Fibroblast of skin of scalp (primary cell): ENCODE measurements around the gene RBMS2. TPM values are rescaled to one million over a fixed set of nuclear protein-coding genes. Genes with fewer than 3 reads are reported as not detected.
"Not testable (repeated sequence)": the region's sequence is repeated elsewhere in the genome, so short reads cannot be mapped to it uniquely, and the experiment has no call there.

Experiments used
- DNase-seq: peaks from one replicate; pipeline ENCODE4 v3.0.0-alpha.2; 2013
- polyA plus RNA-seq, 2 experiments: library from polyadenylated mRNA; unstranded; fragments of 120-200 nt; gene quantifications; one replicate each; pipeline ENCODE4 v1.2.1, GENCODE V29; 2013; ENCODE audit not compliant: insufficient read length in 2 of 2

Gene RBMS2, protein sequence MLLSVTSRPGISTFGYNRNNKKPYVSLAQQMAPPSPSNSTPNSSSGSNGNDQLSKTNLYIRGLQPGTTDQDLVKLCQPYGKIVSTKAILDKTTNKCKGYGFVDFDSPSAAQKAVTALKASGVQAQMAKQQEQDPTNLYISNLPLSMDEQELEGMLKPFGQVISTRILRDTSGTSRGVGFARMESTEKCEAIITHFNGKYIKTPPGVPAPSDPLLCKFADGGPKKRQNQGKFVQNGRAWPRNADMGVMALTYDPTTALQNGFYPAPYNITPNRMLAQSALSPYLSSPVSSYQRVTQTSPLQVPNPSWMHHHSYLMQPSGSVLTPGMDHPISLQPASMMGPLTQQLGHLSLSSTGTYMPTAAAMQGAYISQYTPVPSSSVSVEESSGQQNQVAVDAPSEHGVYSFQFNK
- 44.7 TPM for polyA plus RNA-seq (2013, experiment 1 of 2; ENCODE audit: insufficient read length)
- 41.5 TPM for polyA plus RNA-seq (2013, experiment 2 of 2; ENCODE audit: insufficient read length)

- peak; percentile 92 for DNase-seq
Observed at GRCh38 chr12:56521590-56522371, at the start of gene RBMS2. RBMS2 (plus strand) TSS chr12:56521820; CDS start chr12:56522024, 204 bp downstream.

DNA sequence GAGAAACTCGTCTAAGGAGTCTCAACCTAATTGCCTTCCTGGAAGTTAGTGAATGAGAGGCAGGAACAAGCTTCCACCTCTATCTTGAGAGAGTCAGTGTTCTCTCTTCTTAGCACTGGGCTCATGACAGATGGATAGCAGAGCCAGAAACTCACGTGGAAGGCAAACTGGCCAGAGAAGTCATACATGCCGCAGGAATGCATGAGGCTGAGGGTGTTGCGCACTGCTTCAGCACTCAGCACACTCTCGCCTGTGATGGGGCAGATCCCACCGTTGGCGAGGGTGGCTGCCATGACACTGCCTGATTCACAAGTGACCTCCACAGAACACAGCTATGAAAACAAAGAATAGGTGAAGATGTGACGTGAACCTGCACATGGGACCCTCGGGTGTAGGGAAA, 47.2 kb upstream of the RBMS2 start:
- no peak for DNase-seq

- DNase-seq = no peak
Observed at GRCh38 chr12:56476143-56476542, 45.5 kb upstream of the RBMS2 start.

- no peak for DNase-seq
Observed at GRCh38 chr12:56476972-56477432, 44.6 kb upstream of the RBMS2 start.

- DNase-seq = no peak
Observed at GRCh38 chr12:56477521-56478225, 43.9 kb upstream of the RBMS2 start.

DNA sequence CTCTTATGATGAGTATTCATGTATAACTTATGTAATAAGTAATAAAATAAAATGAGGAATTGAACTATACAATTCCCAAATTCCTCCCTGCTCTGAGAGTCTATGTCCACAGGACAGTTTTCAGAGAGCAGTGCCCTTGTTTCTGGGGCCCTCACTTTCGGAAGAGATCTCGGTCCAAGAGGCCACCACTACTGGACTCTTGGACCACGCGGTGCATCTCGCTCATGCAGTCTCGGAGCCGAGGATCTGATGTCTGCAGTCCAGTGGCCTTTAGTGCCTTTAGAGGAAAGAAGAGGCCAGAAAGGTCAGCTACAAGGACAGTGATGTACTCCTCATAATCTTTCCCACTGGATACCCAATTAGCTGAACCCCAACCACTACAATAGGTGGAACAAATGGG, 42.0 kb upstream of the RBMS2 start:
- DNase-seq = no peak

GRCh38 chr12:56484566-56484965, 37.1 kb upstream of the RBMS2 start:
- DNase-seq = no peak

- no peak for DNase-seq
Observed at GRCh38 chr12:56486694-56487093, 34.9 kb upstream of the RBMS2 start.

DNA sequence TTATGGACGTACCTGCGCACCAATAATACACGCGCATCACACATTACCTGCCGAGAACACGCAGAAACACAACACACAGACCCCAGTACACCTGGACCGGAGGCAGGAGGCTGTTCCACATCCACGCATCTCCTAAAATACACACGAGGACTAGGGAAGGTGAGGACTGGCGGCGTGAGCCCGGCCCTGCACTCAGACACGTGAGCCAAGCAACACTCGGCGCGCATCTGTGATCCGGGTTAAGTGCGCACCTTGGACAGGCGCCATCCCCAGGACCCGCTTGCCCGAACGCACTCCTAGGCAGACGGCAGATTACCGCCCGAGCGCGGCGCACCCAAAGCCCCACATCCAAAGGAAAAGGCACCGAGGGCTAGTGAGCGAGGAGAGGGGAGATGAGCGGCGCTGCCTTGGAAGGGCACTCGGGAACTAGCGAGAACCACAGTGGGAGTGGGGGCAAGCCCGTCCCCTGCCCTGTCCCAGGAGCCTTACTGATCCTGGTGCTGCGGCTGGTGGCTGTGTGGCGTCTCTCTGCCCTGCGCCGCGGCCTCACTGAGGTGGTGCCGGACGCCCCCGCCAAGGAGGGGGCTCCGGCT, 34.1 kb upstream of the RBMS2 start:
- no peak for DNase-seq

GRCh38 chr12:56488041-56488955, 33.3 kb upstream of the RBMS2 start, which contains the start of gene GLS2:
GLS2 (minus strand) TSS chr12:56488161; CDS start chr12:56488118, 43 bp downstream.
- DNase-seq = peak; percentile 74

- no peak for DNase-seq
Observed at GRCh38 chr12:56490360-56490759, 31.3 kb upstream of the RBMS2 start.

DNA sequence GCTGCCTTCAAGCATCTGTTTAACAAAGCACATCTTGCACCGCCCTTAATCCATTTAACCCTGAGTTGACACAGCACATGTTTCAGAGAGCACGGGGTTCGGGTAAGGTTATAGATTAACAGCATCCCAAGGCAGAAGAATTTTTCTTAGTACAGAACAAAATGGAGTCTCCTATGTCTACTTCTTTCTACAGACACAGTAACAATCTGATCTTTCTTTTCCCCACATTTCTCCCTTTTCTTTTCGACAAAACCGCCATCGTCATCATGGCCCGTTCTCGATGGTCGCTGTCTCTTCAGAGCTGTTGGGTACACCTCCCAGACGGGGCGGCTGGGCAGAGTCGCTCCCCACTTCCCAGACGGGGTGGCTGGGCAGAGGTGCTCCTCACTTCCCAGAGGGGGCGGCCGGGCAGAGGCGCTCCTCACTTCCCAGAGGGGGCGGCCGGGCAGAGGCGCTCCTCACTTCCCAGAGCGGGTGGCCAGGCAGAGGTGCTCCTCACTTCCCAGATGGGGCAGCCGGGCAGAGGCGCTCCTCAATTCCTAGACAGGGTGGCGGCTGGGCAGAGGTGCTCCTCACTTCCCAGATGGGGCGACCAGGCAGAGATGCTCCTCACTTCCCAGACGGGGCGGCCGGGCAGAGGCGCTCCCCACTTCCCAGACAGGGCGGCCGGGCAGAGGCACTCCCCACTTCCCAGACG, 28.1 kb upstream of the RBMS2 start:
- not testable (repeated sequence) for DNase-seq

DNA sequence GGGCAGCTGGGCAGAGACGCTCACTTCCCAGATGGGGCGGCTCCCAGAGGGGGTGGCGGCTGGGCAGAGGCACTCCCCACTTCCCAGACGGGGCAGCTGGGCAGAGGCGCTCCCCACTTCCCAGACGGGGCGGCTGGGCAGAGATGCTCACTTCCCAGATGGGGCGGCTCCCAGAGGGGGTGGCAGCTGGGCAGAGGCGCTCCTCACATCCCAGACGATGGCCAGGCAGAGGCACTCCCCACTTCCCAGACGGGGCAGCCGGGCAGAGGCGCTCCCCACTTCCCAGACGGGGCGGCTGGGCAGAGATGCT, 27.6 kb upstream of the RBMS2 start:
- DNase-seq = not testable (repeated sequence)

DNA sequence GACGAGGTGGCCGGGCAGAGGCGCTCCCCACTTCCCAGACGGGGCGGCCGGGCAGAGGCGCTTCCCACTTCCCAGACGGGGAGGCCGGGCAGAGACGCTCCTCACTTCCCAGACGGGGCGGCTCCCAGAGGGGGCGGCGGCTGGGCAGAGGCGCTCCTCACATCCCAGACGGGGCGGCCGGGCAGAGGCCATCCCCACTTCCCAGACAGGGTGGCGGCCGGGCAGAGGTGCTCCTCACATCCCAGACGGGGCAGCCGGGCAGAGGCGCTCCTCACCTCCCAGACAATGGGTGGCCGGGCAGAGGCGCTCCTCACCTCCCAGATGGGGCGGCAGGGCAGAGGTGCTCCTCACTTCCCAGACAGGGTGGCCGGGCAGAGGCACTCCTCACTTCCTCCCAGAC, 27.1 kb upstream of the RBMS2 start:
- not testable (repeated sequence) for DNase-seq

GRCh38 chr12:56496704-56497103, 24.9 kb upstream of the RBMS2 start:
- peak; percentile 35 for DNase-seq

DNA sequence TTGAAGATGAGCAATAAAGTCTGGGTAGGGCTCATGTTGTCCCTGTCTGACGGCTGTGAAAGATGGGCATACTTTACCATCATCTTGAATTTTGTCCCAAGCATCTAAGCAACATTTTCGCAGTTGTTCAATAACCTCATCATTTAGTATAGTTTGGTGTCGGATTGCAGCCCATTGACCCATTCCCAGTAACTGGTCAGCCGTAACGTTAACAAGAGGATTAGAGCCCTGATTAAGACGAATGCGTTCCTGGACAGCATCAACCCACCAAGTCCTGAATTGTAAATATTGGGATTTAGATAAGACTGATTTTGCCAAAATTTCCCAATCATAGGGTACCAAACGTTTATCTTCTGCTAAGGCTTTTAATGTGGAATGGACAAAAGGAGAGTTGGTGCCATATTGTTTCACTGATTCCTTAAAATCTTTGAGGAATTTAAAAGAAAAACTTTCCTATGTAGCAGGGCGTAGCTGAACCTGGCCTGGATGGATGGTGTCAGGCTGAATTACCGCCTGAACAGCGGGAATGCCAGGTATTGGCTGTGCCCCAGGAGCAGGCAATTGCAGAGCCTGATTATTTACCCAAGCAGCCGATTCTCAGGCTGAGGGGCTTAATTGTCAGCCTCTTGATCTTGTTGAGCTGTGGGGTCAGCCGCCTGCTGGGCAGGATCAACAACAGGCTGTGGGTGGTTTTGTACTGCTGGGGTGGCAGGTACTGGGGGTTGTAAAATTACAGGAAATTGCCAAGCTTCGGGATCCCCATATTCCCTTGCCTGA, 23.3 kb upstream of the RBMS2 start:
- DNase-seq = not testable (repeated sequence)

DNA sequence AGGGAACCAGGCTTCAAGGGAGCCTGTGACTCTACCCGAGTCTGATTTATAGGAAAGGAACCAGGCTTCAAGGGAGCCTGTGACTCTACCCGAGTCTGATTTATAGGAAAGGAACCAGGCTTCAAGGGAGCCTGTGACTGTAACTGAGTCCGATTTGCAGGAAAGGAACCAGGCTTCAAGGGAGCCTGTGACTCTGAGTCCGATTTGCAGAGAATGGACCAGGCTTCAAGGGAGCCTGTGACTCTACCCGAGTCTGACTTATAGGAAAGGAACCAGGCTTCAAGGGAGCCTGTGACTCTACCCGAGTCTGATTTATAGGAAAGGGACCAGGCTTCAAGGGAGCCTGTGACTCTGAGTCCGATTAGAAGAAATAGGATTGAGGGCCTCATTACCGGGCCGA, 22.2 kb upstream of the RBMS2 start:
- DNase-seq = not testable (repeated sequence)

- not testable (repeated sequence) for DNase-seq
Observed at GRCh38 chr12:56499879-56500278, 21.7 kb upstream of the RBMS2 start.

- DNase-seq = no peak
Observed at GRCh38 chr12:56510786-56511185, 10.8 kb upstream of the RBMS2 start.

- DNase-seq = not testable (repeated sequence)
Observed at GRCh38 chr12:56514014-56514318, 7.7 kb upstream of the RBMS2 start.
